Spleen (tissue), 11 donors: Measurements from ENCODE around the gene ABCG8. TPM values are rescaled to one million over a fixed set of nuclear protein-coding genes. Genes with fewer than 3 reads are reported as not detected.

Experiments
- DNase-seq: peaks from one replicate; pipeline ENCODE4 v3.0.0-alpha.2; 2020
- H3K27ac ChIP-seq, 8 donors: fragments of 200-600 bp; sonication (generic) in 7 of 8; 1 replicate in 4 of 8; 2 replicates in 4 of 8; pipeline versions ENCODE4 v1.5.0 to v1.8.0; 2016 to 2021; ENCODE audit warnings: inconsistent platforms in 4 of 8, mild to moderate bottlenecking in 4 of 8, moderate library complexity in 1 of 8
- H3K27me3 ChIP-seq, 7 donors: fragments of 200-600 bp; sonication (generic) in 6 of 7; replicated peaks in 1 of 7; 1 replicate in 4 of 7; 2 replicates in 3 of 7; pipeline versions ENCODE4 v1.5.0 to v1.8.0; 2016 to 2021; ENCODE audit warnings: inconsistent platforms in 3 of 7, mild to moderate bottlenecking in 1 of 7
- H3K36me3 ChIP-seq, 6 donors: fragments of 200-600 bp; sonication (generic) in 5 of 6; 1 replicate in 4 of 6; 2 replicates in 2 of 6; pipeline versions ENCODE4 v1.5.0 to v1.8.0; 2016 to 2021; ENCODE audit warnings: inconsistent platforms in 2 of 6
- H3K4me1 ChIP-seq, 6 donors: fragments of 200-600 bp; sonication (generic) in 5 of 6; 1 replicate in 3 of 6; 2 replicates in 3 of 6; pipeline versions ENCODE4 v1.5.0 to v1.8.0; 2016 to 2021; ENCODE audit warnings: inconsistent platforms in 3 of 6
- H3K4me3 ChIP-seq, 8 donors: fragments of 200-600 bp; sonication (generic) in 7 of 8; 1 replicate in 4 of 8; 2 replicates in 4 of 8; pipeline versions ENCODE4 v1.5.0 to v1.8.0; 2016 to 2021; ENCODE audit warnings: inconsistent platforms in 4 of 8, mild to moderate bottlenecking in 4 of 8, moderate library complexity in 2 of 8
- H3K9me3 ChIP-seq, 8 donors: fragments of 200-600 bp; sonication (generic) in 7 of 8; 1 replicate in 4 of 8; 2 replicates in 4 of 8; pipeline versions ENCODE4 v1.5.0 to v1.8.0; 2016 to 2021; ENCODE audit warnings: inconsistent platforms in 4 of 8
- CTCF ChIP-seq, 11 experiments: fragments of 200-600 bp in 7 of 11; fragments of 450-650 bp in 4 of 11; sonication (generic) in 4 of 11; IDR thresholded peaks in 8 of 11; conservative IDR thresholded peaks in 3 of 11; 1 replicate in 7 of 11; 2 replicates in 4 of 11; pipeline versions ENCODE4 v1.4.0 to v1.8.0; 2016 to 2021; ENCODE audit warnings: antibody characterized with exemption in 11 of 11, inconsistent platforms in 4 of 11, mild to moderate bottlenecking in 1 of 11
- POLR2A ChIP-seq, 3 donors: fragments of 450-650 bp; IDR thresholded peaks; one replicate each; pipeline ENCODE4 v1.5.1; 2017; ENCODE audit warnings: antibody characterized with exemption in 3 of 3, mild to moderate bottlenecking in 1 of 3
- POLR2AphosphoS5 ChIP-seq, 3 donors: sonication (generic); formaldehyde crosslinking; IDR thresholded peaks; one replicate each; pipeline ENCODE4 v1.5.1; 2017; ENCODE audit warnings: antibody characterized with exemption in 3 of 3
- WGBS, 5 donors: extraction: QIAGEN DNeasy Blood & Tissue Kit in 3 of 5; methylation state at CpG; one replicate each; pipeline versions ENCODE4 v1.1.5 to v1.1.7; 2013 to 2018; 5-methylcytosine and 5-hydroxymethylcytosine counted together
- intact Hi-C: fragments of 100-400 bp; cut with DNase I; formaldehyde crosslinking; loops from one replicate; pipeline ENCODE4 v1.15.0; 2023; ENCODE audit warnings: low total_unique reads
- polyA plus RNA-seq, 3 donors: library from polyadenylated mRNA; stranded (reverse); fragments of 200-250 nt; gene quantifications; one replicate each; pipeline ENCODE4 v1.2.1, GENCODE V29; 2013
- total RNA-seq, 7 donors: library from RNA; depleted of rRNA in 3 of 7; stranded (reverse); fragments of >200 nt in 3 of 7; fragmentation: NEBNext Ultra II Directional in 4 of 7; extraction: Animal tissue kit (Norgen Biotek cat#: 25700) in 4 of 7; gene quantifications; one replicate each; pipeline versions ENCODE4 v1.1.0 to v1.2.1, GENCODE V29; 2016 to 2021
- donor health status: healthy with polysubstance abuse.
- donor health status: DM: no; HTN: no; CAD: no; lungs with moderate emphysema.
- donor health status: DM: no; HTN: no; CAD: no.
- donor health status: Bipolar disorder and iron deficiency.
- donor health status: healthy.
- donor health status: DM: no; HTN: no; CAD: no.
- donor health status: DM: yes; HTN: yes; CAD: no.

ABCG8 gene
- total and polyA plus RNA-seq, 10 donors, result 0.02 to 0.46 (median 0.20) TPM; not detected in 5

DNA sequence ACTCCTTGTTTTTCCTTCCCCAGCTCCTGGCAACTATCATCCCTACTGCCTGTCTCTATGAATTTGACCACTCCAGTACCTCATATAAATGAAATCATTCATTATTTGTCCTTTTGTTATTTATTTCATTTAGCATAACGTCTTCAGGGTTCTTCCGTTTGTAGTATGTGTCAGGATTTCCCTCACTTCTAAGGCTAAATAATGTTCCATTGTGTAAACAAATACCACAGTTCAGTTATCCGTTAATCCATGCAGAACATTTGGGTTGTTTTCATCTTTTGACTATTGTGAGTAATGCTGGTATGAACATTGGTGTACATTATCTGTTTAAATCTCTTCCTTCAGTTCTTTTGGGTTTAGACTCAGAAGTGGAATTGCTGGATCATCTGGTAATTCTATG is 46.1 kb upstream of the ABCG8 start:
- Histone ChIP-seq H3K9me3 (no peaks in the 10 kb centered on the region), H3K36me3 (peaks cover 0 to 62% (median 3%) of the 10 kb centered on the region in 6 donors), H3K4me3 (no peak overlapping the region), H3K4me1 (peaks cover 0 to 4% (median 0%) of the 10 kb centered on the region in 6 donors), H3K27ac (no peak overlapping the region), H3K27me3 (no peaks in the 10 kb centered on the region)
- intact Hi-C loops, result no loop called here
- TF ChIP-seq POLR2AphosphoS5 (IDR thresholded peaks at IDR 0.05) (no peak), POLR2A (IDR thresholded peaks at IDR 0.05) (no peak), CTCF (IDR thresholded peaks at IDR 0.05 in 8 of 11, conservative IDR thresholded peaks at IDR 0.05 in 3 of 11) (no peak)
- no peak for DNase-seq
- WGBS, 5 donors, result 91 to 96% (median 95%) methylated on average over 3 of the region's 3 CpGs

DNA sequence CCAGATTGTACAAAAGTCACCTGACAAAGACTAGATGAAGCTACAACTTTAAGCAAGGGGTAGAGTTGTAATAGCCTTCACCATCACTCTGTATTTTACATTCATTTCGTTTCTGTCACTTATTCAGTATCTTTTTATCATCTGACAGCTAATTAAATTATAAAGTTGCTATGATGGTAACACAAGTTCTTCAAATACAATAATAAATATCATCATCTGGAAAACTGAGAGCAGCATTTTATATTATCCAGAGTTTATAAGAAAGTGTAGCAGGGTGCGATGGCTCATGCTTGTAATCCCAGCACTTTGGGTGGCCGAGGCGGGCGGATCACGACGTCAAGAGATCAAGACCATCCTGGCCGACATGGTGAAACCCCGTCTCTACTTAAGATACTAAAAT is 43.8 kb upstream of the ABCG8 start:
- intact Hi-C loops, result no loop called here
- H3K27ac ChIP-seq, result no peak overlapping the region
- WGBS, 5 donors, result 93 to 97% (median 96%) methylated on average over 9 of the region's 9 CpGs
- no peak overlapping the region for H3K4me3 ChIP-seq
- H3K4me1 ChIP-seq, result no peaks in the 10 kb centered on the region
- peaks cover 0 to 45% (median 3%) of the 10 kb centered on the region in 6 donors for H3K36me3 ChIP-seq
- H3K27me3 ChIP-seq, result no peaks in the 10 kb centered on the region
- DNase-seq, result no peak
- TF ChIP-seq POLR2AphosphoS5 (IDR thresholded peaks at IDR 0.05) (no peak), CTCF (IDR thresholded peaks at IDR 0.05 in 8 of 11, conservative IDR thresholded peaks at IDR 0.05 in 3 of 11) (no peak), POLR2A (IDR thresholded peaks at IDR 0.05) (no peak)
- H3K9me3 ChIP-seq, result no peaks in the 10 kb centered on the region

- H3K27me3 ChIP-seq, result no peaks in the 10 kb centered on the region
- no peaks in the 10 kb centered on the region for H3K4me1 ChIP-seq
- TF ChIP-seq POLR2A (IDR thresholded peaks at IDR 0.05), result no peak
- no peak for TF ChIP-seq POLR2AphosphoS5 (IDR thresholded peaks at IDR 0.05)
- TF ChIP-seq CTCF (IDR thresholded peaks at IDR 0.05 in 8 of 11, conservative IDR thresholded peaks at IDR 0.05 in 3 of 11), result no peak
- H3K27ac ChIP-seq, result no peak overlapping the region
- H3K9me3 ChIP-seq, result no peaks in the 10 kb centered on the region
- H3K36me3 ChIP-seq, result peaks cover 0 to 36% (median 1%) of the 10 kb centered on the region in 6 donors
- no peak for DNase-seq
- 83 to 96% (median 94%) methylated on average over 1 of the region's 1 CpG for WGBS, 5 donors
- intact Hi-C loops, result no loop called here
- no peak overlapping the region for H3K4me3 ChIP-seq
Measured at GRCh38 chr2:43796206-43796605, 42.6 kb upstream of the ABCG8 start.

DNA sequence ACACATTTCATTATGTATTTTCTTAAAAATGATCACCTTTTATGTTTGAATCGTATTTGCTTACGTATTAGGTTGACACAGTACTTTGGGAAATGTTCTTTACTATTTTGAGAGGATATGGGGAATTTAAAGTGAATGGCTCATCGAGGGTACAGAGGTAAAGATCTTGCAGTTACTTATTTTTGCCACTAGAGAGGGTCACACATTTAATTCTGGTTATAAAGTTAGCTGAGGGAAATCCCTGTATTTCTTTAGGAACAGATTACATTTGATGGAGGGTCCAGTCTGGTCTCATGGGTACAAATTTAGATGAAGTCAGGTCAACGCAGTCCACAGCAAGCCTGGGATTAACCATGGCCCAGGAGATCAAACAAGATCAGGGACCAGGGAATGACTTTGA is 40.5 kb upstream of the ABCG8 start:
- DNase-seq, result no peak
- no peaks in the 10 kb centered on the region for H3K9me3 ChIP-seq
- 81 to 87% (median 82%) methylated on average over 4 of the region's 4 CpGs for WGBS, 5 donors
- intact Hi-C loops, result no loop called here
- H3K4me3 ChIP-seq, result no peak overlapping the region
- TF ChIP-seq CTCF (IDR thresholded peaks at IDR 0.05 in 8 of 11, conservative IDR thresholded peaks at IDR 0.05 in 3 of 11) (peak in 1 of 11 experiments; percentile 7), POLR2A (IDR thresholded peaks at IDR 0.05) (no peak)
- H3K27ac ChIP-seq, result no peak overlapping the region
- H3K27me3 ChIP-seq, result no peaks in the 10 kb centered on the region
- peaks cover 0 to 29% (median 1%) of the 10 kb centered on the region in 6 donors for H3K36me3 ChIP-seq
- no peaks in the 10 kb centered on the region for H3K4me1 ChIP-seq
